Esophagus mucosa (tissue), 1 donor: ENCODE results near the gene DIS3L2. TPM values are rescaled to one million over a fixed set of nuclear protein-coding genes. Genes with fewer than 3 reads are reported as not detected.
"Not testable (repeated sequence)": the region's sequence is repeated elsewhere in the genome, so short reads cannot be mapped to it uniquely, and the experiment has no call there.

Experiments used
- ATAC-seq: fragments of 200-7000 bp; cut with Tn5 transposase; one replicate; pipeline ENCODE4 v1.9.1; 2020
- total RNA-seq: library from RNA; stranded (reverse); gene quantifications from one replicate; pipeline ENCODE4 v1.2.4, GENCODE V29; 2023
- donor health status: DM: yes; HTN: yes; CAD: no.

Gene DIS3L2
- total RNA-seq, 1 donor from 2014 or later: 25.0 TPM

DNA sequence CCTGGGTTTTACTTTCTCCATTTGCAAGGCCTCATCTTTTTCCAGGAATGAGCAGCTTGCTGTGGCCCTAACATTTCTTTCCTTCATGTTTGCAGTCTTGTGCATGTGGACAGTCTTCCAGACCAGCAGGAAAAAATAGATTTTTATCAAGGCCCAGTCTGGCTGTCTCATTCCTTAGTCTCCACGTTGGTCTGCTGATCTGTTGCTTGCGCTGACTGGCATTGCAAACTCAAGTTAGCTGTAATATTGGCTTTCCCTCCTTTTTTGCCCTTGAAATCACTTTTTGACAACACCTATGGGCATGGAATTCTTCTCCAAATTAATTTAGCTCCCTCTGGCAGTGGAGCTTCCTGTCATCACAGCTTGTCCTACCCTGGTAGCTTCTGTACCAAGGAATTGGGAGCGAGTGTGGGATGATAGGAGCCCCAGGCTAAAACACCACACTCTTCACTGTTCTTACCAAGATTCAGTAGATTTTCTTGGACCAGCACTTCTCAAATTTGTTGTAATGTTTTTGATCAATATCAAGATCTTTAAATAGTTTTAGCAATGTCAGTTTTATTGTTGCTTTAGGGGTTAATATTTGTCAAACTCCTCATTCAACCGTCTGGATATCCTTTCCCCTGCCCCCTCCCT is 48.2 kb downstream of the DIS3L2 start:
- no peak for ATAC-seq

DNA sequence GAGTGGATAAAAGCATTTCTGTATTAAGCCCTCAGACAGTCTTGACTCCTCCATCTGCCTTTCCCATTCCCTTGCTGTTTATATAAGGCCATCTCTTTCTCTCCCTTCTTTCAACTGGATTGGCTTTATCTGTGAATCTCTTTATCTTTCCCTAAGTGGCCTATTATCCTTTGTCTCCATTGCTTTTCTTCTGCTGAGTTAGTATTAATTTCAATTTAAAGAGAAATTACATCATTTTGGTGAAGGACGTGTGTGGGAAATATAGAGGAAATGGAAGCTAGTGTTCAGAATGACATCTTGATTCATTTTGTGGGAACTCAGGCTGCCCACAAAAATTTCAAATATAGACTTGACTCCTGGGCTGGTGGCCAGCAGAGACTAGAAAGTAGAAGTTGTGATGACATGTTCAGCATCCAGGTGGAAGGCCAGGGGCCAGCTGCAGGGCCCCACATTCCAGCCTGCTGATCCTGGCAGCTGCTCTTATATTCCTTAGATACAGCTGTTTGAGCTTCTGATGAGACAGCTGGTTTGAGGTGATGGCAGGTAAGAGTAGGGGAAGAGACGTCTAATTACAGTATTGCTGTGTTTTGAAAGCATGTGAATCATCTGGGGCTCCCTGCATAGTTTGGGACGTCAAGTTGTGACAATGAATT is 52.3 kb downstream of the DIS3L2 start:
- no peak for ATAC-seq

DNA sequence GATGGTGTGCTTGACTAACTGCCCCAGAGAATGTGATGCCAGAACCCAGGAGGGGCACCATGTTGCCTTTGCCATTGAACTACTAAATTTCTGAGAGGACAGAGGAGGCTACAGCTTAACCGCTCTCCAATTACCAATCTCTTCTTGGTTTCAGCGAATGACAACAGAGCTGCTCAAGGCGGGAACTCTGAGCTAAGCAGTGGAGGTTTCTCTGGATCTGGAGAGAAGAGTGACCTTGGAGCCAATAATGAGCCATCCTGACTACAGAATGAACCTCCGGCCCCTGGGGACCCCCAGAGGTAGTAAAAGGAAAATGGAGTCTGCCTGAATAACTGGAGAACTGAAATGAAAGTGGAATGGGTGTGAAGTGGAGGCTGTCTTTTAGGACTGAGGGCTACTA is 53.2 kb downstream of the DIS3L2 start:
- no peak for ATAC-seq

DNA sequence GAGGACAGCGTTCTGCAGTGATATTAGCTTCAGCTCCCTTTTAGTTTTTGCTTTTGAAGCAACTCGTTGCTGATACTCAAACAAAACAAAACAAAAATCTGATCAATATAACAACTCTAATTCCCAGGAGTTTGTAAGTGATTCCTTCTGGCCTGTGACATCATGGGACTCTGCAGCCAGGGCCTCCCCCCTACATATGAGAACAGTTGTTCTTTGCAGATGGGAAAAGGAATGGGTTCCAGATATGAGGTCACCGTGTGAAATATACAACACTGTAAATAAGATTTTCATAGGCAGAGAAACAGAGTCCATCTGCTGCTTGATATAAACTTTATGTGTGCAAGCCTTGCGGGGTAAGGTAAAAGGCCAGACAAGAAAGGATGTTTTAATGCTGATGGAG is 56.7 kb downstream of the DIS3L2 start:
- no peak for ATAC-seq

DNA sequence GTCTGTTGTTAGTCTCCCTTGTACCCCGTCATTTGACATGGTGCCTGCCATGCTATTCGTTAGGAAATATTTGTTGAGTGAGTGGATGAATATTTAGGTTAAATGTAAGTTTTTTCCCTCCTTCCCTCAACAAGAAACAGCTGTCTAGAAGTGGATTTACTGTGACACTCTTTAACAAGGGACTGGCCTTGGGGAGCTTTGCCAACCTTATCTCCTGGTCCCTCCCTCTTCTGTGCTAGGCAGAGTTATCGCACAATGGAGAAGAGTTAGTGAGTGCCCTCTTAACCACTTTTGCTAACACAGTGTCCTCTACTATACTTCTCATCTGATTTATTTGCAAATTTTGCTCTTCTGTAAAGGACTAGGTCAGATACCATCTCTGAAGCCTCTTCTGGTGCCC is 61.2 kb downstream of the DIS3L2 start:
- ATAC-seq: no peak

DNA sequence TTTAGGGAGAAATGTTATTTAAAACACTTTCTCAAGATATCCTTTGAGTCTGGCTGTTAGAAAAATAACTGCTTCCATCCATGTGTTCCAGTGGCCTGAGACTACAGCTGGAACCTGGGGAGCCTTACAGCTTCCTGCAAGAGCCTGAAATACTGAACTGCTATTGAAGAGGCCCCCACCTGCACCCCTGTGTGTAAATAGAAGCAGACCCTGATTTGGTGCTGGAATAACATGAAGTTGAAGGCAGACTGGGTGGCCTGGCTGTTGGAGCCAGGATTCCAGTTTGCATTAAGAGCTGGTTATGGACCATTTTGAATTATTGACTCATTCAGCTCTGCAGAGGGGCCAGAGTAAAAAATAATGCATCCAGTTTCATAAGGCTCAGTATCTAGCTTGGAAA is 61.9 kb downstream of the DIS3L2 start:
- ATAC-seq: no peak

DNA sequence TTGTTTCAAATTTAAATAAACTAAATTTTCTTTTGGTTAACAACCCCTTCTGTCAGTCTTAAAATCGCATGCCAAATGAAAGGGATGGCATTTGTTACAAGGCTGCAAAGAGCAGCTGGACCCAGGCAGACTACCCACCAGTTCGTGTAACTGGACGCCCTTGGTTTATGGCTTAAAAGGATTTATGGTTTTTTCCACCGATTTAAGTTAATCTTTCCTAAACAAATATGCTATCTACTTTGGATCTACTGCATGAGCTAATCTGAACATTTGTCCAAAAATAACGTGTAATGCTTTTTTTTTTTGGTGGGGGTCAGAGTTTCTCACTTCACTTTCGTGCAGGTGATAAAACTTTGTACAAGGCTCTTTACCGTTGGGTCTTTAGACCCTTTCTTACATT is 62.9 kb downstream of the DIS3L2 start:
- ATAC-seq: no peak

DNA sequence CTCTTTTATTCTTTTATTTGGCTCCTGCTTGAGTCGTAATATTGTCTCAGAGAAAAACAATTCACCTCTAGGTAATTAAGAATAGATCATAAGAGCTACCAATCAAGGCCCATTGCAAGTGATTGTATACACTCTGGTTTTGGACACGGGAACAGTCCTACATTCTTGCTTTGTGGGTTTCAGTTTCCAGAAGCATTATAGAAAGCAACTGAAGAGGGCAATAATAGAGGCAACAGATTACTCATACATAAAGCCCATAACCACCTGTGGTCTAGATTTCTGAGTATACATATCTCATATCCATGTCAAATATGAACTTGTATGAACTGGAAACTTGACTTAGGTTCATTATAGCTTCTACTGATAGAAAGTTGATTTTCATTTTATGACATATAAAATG is 65.4 kb downstream of the DIS3L2 start:
- ATAC-seq: no peak

DNA sequence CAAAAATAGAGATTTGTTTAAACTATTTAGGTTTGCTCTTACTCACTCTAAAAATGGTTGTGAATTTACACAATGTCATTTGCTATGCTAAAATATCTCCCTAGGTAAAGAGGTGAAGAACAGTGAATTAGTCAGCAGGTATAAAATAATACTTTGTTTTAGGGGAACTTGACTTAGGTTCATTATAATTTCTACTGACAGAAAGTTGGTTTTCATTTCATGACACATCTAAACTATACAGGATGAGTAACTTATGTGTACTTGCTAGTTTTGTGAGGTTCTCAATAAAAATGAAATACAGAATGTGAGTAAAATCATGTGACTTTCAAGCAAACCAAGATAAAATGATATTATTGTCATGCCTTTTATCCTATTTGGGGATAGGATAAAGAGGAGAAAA is 66.0 kb downstream of the DIS3L2 start:
- ATAC-seq: no peak

DNA sequence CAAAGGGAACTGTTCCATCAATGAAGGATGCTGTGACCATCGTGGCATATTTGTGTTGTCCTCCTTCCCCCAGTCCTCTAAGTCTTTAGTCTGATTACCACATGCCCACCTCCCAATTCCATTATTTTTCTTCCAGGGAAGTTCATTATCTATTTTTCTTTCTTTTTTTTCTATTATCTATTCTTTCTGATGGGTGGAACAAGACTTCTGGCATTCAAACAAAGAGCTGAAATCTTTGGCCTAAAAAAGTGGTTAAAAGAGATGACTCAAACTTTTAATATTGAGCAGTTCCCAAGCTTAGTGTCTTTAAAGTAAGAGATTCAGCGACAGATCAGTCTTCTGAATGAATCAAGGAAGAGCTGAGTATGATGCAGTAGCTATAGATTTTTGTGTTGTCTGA is 66.6 kb downstream of the DIS3L2 start:
- ATAC-seq: no peak

DNA sequence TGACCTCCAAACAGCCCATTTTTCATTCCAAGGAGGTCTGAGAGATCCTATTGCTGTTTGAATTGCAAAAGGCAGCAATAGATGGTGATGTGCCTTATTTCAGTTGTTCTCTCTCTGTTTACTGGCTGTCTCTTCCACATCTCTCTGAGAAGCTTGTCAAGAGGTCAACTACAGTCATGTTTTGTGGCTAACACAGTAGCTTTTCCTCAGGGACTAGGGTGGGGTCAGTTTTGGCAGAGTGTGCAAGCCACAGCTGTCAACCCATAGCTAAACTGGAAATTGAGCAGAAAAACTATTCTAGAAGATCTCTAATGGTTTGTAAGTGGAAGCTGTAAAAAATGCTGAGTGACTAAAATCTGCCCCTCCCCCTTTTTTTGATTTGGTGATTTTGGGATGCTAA is 67.1 kb downstream of the DIS3L2 start:
- ATAC-seq: no peak

DNA sequence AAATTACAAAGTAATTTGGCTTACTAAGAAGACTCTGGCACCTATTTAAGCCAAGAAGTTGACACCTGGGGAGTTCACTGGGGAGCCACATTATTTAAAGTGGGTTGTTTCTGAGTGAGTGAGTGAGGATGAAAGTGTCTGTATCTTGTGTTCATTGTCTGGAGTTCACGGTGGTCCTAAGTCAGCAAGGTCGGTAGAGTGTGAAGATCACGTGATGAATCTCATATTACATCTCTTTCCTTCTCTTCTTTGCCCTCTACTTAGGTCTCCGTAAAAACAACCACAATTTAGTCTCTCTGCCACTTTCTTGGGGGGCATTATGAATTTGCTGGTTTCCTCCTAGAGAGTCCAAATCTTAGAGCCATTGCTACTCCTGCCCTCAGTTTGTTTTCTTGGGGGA is 67.8 kb downstream of the DIS3L2 start:
- ATAC-seq: no peak

DNA sequence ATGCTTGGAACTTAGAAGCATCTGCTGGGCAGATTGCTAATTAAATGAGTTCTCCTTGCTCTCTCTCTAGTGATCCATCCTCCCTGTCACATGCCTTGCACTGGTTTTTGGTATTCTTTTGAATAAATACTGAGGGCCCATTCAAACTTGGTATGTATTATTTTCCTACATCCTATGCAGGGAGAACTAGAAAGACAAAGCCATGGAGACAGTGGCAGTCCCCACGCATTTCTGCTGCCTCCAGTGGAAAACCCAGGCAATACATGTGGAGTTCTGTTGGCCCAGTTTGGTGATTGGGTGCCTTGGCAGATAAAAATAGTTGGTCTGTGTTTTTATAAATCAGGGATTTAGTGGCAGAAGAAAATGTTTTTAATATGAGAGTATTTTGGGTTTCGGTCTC is 68.7 kb downstream of the DIS3L2 start:
- ATAC-seq: no peak

DNA sequence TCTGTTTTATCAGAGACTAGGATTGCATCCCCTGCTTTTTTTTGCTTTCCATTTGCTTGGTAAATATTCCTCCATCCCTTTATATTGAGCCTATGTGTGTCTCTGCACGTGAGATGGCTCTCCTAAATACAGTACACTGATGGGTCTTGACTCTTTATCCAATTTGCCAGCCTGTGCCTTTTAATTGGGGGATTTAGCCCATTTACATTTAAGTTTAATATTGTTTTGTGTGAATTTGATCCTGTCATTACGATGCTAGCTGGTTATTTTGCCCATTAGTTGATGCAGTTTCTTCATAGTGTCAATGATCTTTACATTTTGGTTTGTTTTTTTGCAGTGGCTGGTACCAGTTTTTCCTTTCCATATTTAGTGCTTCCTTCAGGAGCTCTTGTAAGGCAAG is 73.8 kb downstream of the DIS3L2 start:
- not testable (repeated sequence) for ATAC-seq

DNA sequence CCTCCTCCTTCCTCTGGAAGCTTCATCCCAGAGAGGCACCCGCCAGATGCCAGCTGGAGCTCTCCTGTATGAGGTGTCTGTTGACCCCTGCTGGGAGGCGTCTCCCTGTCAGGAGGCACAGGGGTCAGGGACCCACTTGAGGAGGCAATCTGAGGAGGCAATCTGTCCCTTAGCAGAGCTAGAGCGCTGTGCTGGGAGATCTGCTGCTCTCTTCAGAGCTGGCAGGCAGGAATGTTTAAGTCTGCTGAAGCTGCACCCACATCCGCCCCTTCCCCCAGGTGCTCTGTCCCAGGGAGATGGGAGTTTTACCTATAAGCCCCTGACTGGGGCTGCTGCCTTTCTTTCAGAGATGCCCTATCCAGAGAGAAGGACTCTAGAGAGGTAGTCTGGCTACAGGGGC is 75.4 kb downstream of the DIS3L2 start:
- not testable (repeated sequence) for ATAC-seq

DNA sequence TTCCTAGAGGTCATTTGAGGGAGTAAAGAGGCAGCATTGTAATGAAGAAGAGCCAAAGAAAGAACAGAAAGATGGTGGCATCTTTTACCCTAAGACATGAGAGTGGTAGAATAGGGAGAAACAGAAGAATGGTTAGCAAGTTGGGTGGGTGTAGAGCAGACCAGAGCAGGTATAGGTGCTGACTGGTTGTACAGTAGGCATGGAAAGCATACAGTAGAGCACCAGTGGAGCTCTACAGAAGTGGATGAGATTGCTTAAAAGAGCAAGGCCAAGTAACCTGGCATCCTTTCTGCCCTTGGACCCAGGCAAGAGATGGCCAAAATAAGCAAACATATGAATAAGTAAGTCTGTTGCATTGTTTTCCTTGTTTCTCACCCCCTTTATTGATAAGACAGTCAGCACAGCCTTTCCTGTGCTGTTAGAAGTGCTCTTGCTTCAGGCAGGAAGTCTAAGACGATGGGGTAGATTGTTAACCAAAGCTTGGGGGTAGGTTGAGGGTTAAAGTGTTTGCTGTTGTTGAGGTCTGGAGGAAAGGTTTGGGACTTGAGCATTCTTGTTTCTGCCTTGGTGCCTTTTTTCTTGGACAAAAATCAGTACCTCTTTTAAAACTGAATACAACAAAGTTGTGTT is 76.9 kb downstream of the DIS3L2 start:
- ATAC-seq: no peak

DNA sequence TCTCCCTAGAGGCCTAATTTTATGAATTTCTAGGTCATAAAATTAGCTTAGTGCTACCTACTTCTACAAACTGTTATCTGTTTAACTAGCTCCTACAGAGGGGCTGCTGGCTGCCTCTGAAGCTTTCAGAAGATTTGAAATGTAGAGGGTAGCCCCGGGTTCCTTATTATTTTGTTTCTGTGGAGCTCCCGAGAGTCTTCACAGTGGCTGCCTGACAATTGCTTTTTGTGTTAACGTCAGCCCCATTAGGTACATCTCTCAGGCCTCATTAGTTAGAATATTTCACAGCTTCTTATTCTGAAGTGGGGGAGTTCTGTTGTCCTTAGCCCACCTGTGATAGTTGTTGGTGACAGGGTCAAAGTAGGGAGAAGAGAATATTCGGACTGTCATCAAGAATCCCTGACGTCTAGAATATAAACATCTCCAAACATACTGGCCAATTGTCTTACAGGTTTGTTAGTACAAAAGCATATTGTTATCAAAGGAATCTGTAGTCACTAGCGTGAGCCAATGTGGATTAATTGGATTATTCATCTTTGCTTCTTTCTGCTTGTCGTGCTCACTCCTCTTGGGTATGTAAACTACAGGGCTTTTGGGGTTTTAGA is 77.5 kb downstream of the DIS3L2 start:
- no peak for ATAC-seq

DNA sequence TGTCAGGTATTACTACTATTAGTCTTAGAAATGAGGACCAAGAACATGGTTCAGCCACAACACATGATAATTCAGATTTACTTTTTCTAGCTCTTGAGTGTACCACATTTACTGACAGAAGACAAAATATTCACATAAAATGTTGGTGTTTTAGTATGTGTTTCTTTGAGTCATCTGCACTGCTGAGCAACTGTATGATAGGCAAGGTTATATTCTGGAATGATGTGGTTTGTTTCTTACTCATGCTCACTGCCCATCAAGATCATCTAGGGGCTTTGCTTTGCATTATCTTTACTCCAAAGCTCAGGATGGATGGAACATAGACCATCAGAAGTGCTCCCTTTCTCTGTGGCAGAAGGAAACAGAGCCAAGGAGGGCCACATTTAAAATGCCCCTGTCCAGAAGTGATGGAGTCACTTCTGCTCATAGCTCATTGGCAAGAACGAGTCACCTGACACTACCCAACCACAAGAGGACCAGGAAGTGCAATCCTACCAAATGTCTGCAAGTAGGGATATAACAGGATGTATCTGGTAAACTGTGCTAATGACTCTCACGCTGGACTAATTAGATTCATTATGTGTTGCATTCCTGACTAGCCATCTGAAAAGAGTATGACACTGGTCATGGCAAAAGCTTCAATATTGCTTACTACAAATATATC is 81.5 kb downstream of the DIS3L2 start:
- no peak for ATAC-seq

DNA sequence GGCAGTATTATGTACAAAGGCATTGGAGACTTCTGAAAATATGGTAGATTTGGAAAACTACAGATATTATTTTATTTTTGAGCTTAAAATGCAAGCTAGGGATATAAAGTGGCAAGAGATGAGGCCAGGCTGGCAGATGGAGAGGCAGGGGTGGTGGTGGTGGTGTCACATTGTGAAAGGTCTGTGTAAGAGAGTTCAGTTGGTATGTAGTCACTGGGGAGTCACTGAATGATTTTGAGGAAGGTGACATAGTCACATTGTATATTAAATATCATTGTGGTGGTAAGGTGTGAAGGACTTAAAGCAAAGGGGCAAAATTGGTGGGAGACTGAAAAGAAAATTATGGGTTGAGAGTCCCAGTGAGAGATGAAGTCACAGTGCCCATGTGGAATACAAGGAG is 82.5 kb downstream of the DIS3L2 start:
- no peak for ATAC-seq

DNA sequence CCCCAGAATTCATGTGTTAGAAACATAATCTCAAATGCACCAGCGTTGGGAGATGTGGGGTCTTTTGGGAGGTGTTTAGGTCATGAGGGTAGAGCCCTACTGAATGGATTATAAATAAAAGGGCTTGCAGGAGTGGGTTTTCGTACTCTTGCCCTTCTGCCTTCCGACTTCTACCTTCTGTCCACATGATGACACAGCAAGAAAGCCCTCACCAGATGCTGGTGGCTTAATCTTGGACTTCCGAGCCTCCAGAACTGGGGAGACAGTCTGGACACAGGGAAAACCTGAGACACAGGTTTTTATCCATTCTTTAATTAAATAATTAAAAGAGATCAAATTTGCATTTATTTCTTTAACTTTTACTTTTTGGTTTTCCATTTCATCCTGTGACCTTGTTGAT is 87.8 kb downstream of the DIS3L2 start:
- ATAC-seq: no peak

DNA sequence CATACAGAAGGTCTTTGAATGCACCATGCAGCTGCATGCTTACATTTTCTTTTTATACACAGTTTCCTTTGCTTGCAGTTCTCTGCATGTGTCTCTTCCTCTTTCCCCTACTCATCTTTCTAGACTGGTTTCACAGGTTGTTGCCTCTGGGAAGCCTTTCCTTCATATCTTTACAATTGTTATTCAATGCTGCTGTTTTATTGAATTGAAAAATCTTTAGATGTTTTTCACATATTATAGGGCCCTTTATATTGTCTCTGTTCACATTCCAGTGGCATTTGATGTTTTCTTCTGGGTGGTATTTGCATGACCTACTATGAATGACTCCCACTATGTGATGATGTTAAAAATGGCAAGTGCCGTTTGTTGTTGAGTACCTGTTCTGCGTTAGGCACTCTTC is 91.1 kb downstream of the DIS3L2 start:
- no peak for ATAC-seq

DNA sequence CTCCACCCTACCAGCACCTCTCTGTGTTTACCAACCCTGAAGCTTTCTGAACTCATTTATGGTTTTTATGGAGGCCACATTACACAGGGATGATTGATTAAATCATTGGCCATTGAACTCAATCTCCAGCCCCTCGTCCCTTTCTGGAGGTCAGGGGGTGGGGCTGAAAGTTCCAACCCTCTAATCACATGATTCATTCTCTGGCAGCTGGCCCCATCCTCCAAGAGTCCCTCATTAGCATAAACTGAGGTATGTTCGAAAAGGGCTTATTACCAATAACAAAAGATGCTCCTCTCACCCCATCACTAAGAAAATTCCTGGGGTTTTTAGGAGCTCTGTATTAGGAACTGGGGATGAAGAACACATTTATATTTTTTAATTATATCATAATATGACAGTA is 92.3 kb downstream of the DIS3L2 start:
- no peak for ATAC-seq
